ENCODE measurements around the gene CCDC148.

DNA sequence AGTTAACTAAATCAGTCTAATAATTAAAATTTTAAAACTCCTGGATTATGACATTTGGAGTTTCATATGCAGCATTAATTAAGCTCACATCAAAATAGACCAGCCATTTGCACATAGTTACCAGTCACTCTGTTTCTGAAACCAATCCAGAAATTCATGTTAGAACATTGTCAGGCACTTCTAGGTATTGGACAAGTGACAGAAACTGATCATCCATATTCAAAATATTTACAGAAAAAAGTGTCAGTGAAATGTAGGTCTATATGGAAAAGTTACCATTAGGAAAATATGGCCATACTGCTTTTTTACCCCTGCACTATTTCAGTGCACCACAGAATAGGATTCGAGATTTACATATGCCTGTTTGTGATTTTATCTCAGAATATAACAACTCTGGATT, 321.5 kb downstream of the CCDC148 start:
- TF ChIP-seq POLR2A (IDR thresholded peaks at IDR 0.05; ENCODE audit: low read depth, low read length): no peak
- TF ChIP-seq POLR2AphosphoS5 (IDR thresholded peaks at IDR 0.05; ENCODE audit: low read depth, low read length): no peak
- no peak for TF ChIP-seq SPI1 (IDR thresholded peaks at IDR 0.05; ENCODE audit: low read depth, low read length)
- TF ChIP-seq TAF1 (IDR thresholded peaks at IDR 0.05; ENCODE audit: low read depth, low read length): no peak
- TF ChIP-seq POU2F2 (IDR thresholded peaks at IDR 0.05; ENCODE audit: low read depth, low read length): no peak
